Fibroblast of villous mesenchyme (primary cell): Measurements from ENCODE around the gene PEMT. TPM values are rescaled to one million over a fixed set of nuclear protein-coding genes. Genes with fewer than 3 reads are reported as not detected.
"Not testable (repeated sequence)": the region's sequence is repeated elsewhere in the genome, so short reads cannot be mapped to it uniquely, and the experiment has no call there.

ENCODE experiments used
- DNase-seq: peaks from one replicate; pipeline ENCODE4 v3.0.0-alpha.2; 2010; ENCODE audit warnings: low read depth
- H3K4me3 ChIP-seq: 2 replicates; pipeline ENCODE4 v1.5.1; 2011; ENCODE audit warnings: low read depth, mild to moderate bottlenecking, low read length
- CTCF ChIP-seq: IDR thresholded peaks from 2 replicates; pipeline ENCODE4 v1.5.1; 2012; ENCODE audit warnings: low read depth, mild to moderate bottlenecking, low read length; ENCODE audit not compliant: insufficient read depth
- total RNA-seq: library from RNA; depleted of rRNA; stranded (reverse); fragments of >200 nt; gene quantifications from 2 replicates; pipeline ENCODE4 v1.2.3, GENCODE V29; 2012

Gene PEMT
- total RNA-seq, 1 donor = 28.9 TPM

- no peak for DNase-seq
- H3K4me3 ChIP-seq = no peak overlapping the region
- TF ChIP-seq CTCF = no peak
Measured at GRCh38 chr17:17469358-17469757, 122.2 kb downstream of the PEMT start.

- TF ChIP-seq CTCF = no peak
- no peak for DNase-seq
- H3K4me3 ChIP-seq = no peak overlapping the region
Measured at GRCh38 chr17:17468217-17469010, 123.1 kb downstream of the PEMT start.

GRCh38 chr17:17467720-17468119 lies 123.8 kb downstream of the PEMT start:
- no peak overlapping the region for H3K4me3 ChIP-seq
- DNase-seq = peak; percentile 44
- no peak for TF ChIP-seq CTCF

GRCh38 chr17:17467016-17467415 lies 124.5 kb downstream of the PEMT start:
- H3K4me3 ChIP-seq = no peak overlapping the region
- no peak for TF ChIP-seq CTCF
- no peak for DNase-seq

- no peak for TF ChIP-seq CTCF
- H3K4me3 ChIP-seq = no peak overlapping the region
- DNase-seq = no peak
Measured at GRCh38 chr17:17466511-17466910, 125.0 kb downstream of the PEMT start.

GRCh38 chr17:17465878-17466277 lies 125.6 kb downstream of the PEMT start:
- not testable (repeated sequence) for H3K4me3 ChIP-seq

GRCh38 chr17:17463821-17464220 lies 127.7 kb downstream of the PEMT start:
- no peak for TF ChIP-seq CTCF
- H3K4me3 ChIP-seq = no peak overlapping the region
- no peak for DNase-seq

More at GRCh38 chr17:17465878-17466277, 125.6 kb downstream of the PEMT start:
- peak; percentile 27 for DNase-seq
